RWPE1 (cell line): ENCODE data around the gene GDF10.

Source experiments
- CTCF ChIA-PET: fragments of 350-600 bp; sonication (Branson Sonifier 250); formaldehyde crosslinking; extraction: SDS; loops from one replicate; lab custom pipeline; 2021; lab: Yijun Ruan, JAX
- POLR2A ChIA-PET: fragments of 400-600 bp; formaldehyde crosslinking; extraction: SDS; loops from one replicate; lab custom pipeline; 2020; ENCODE audit warnings: antibody characterized with exemption; ENCODE audit not compliant: low non-redundant PET; lab: Yijun Ruan, JAX
- DNase-seq: peaks from one replicate; pipeline ENCODE4 v3.0.0; 2012; ENCODE audit warnings: low spot score
- H3K27ac ChIP-seq: fragments of 450-650 bp; 2 replicates; pipeline ENCODE4 v1.5.1; 2017
- CTCF ChIP-seq: fragments of 450-650 bp; conservative IDR thresholded peaks from 2 replicates; pipeline ENCODE4 v1.5.1; 2017; ENCODE audit warnings: low read depth, mild to moderate bottlenecking

Gene GDF10

GRCh38 chr10:47299611-47300428 is at the start of gene GDF10:
GDF10 (plus strand) TSS chr10:47300197; CDS start chr10:47300652, 455 bp downstream.
- ChIA-PET CTCF (interaction anchor here (0.7 kb wide), 1 partner anchor 275 kb away, joined by 3 read pairs; no protein-coding TSS in a partner anchor), POLR2A (no interaction called here)

GRCh38 chr10:47252093-47252780 is 47.8 kb upstream of the GDF10 start:
- POLR2A ChIA-PET, result no interaction called here
- CTCF ChIA-PET, result no interaction called here
- TF ChIP-seq CTCF, result no peak
- H3K27ac ChIP-seq, result no peak overlapping the region
- DNase-seq, result no peak

More at GRCh38 chr10:47299611-47300428, at the start of gene GDF10:
- no peak for TF ChIP-seq CTCF
- no peak within 1 kb of the TSS for H3K27ac ChIP-seq
- DNase-seq, result no peak

GRCh38 chr10:47253030-47253637 is 46.9 kb upstream of the GDF10 start:
- no peak for TF ChIP-seq CTCF
- no peak for DNase-seq
- ChIA-PET POLR2A (no interaction called here), CTCF (no interaction called here)
- no peak overlapping the region for H3K27ac ChIP-seq

GRCh38 chr10:47253651-47254375 is 46.2 kb upstream of the GDF10 start:
- DNase-seq, result no peak
- ChIA-PET CTCF (no interaction called here), POLR2A (no interaction called here)
- H3K27ac ChIP-seq, result no peak overlapping the region
- TF ChIP-seq CTCF, result no peak

GRCh38 chr10:47254611-47255010 is 45.4 kb upstream of the GDF10 start:
- POLR2A ChIA-PET, result no interaction called here
- no peak for DNase-seq
- no peak for TF ChIP-seq CTCF
- H3K27ac ChIP-seq, result no peak overlapping the region
- CTCF ChIA-PET, result interaction anchor here (0.5 kb wide), 1 partner anchor 601 kb away, joined by 3 read pairs; no protein-coding TSS in a partner anchor
